GM19023 (cell line): ENCODE measurements around the gene CTNNA3.
"Not testable (repeated sequence)": the region's sequence is repeated elsewhere in the genome, so short reads cannot be mapped to it uniquely, and the experiment has no call there.

ENCODE experiments used
- ATAC-seq: cut with Tn5 transposase; IDR thresholded peaks from one replicate; pipeline ENCODE4 v1.9.1; 2021; ENCODE audit warnings: mild to moderate bottlenecking, moderate library complexity; ENCODE audit not compliant: unreplicated experiment

Gene CTNNA3

GRCh38 chr10:66350622-66351399 lies 1345.2 kb downstream of the CTNNA3 start:
- ATAC-seq = no peak

- ATAC-seq = no peak
Observed at GRCh38 chr10:66349726-66350125, 1346.3 kb downstream of the CTNNA3 start.

- no peak for ATAC-seq
Observed at GRCh38 chr10:66349076-66349475, 1346.9 kb downstream of the CTNNA3 start.

- no peak for ATAC-seq
Observed at GRCh38 chr10:66337211-66337610, 1358.8 kb downstream of the CTNNA3 start.

GRCh38 chr10:66336791-66337190 lies 1359.2 kb downstream of the CTNNA3 start:
- ATAC-seq = no peak

GRCh38 chr10:66335753-66336152 lies 1360.2 kb downstream of the CTNNA3 start:
- ATAC-seq = not testable (repeated sequence)

GRCh38 chr10:66329147-66329546 lies 1366.8 kb downstream of the CTNNA3 start:
- ATAC-seq = no peak

GRCh38 chr10:66326876-66327275 lies 1369.1 kb downstream of the CTNNA3 start:
- ATAC-seq = no peak

GRCh38 chr10:66322777-66323176 lies 1373.2 kb downstream of the CTNNA3 start:
- no peak for ATAC-seq

- ATAC-seq = no peak
Observed at GRCh38 chr10:66321723-66322665, 1374.0 kb downstream of the CTNNA3 start.

GRCh38 chr10:66318761-66319160 lies 1377.2 kb downstream of the CTNNA3 start:
- ATAC-seq = no peak

- ATAC-seq = no peak
Observed at GRCh38 chr10:66307826-66308225, 1388.2 kb downstream of the CTNNA3 start.

- no peak for ATAC-seq
Observed at GRCh38 chr10:66301078-66301477, 1394.9 kb downstream of the CTNNA3 start.

- ATAC-seq = no peak
Observed at GRCh38 chr10:66295602-66296001, 1400.4 kb downstream of the CTNNA3 start.

- no peak for ATAC-seq
Observed at GRCh38 chr10:66294538-66294937, 1401.5 kb downstream of the CTNNA3 start.

GRCh38 chr10:66292922-66293321 lies 1403.1 kb downstream of the CTNNA3 start:
- ATAC-seq = no peak

- no peak for ATAC-seq
Observed at GRCh38 chr10:66292456-66292855, 1403.5 kb downstream of the CTNNA3 start.

- no peak for ATAC-seq
Observed at GRCh38 chr10:66291133-66291532, 1404.9 kb downstream of the CTNNA3 start.

GRCh38 chr10:66284621-66285020 lies 1411.4 kb downstream of the CTNNA3 start:
- no peak for ATAC-seq

GRCh38 chr10:66283874-66284464 lies 1412.0 kb downstream of the CTNNA3 start:
- no peak for ATAC-seq

GRCh38 chr10:66283064-66283463 lies 1412.9 kb downstream of the CTNNA3 start:
- ATAC-seq = no peak
